Skin epidermis (tissue), 12 donors: ENCODE results near the gene CNOT10.
"Not testable (repeated sequence)": the region's sequence is repeated elsewhere in the genome, so short reads cannot be mapped to it uniquely, and the experiment has no call there.

Source experiments
- H3K27ac ChIP-seq, 21 experiments: fragments of 200-600 bp; sonication (generic) in 11 of 21; one replicate each; pipeline ENCODE4 v1.5.0; 2020; ENCODE audit warnings: mild to moderate bottlenecking in 3 of 21, inconsistent platforms in 2 of 21, moderate library complexity in 2 of 21
- H3K4me3 ChIP-seq, 7 experiments: fragments of 200-600 bp; sonication (generic) in 2 of 7; one replicate each; pipeline ENCODE4 v1.5.0; 2020; ENCODE audit warnings: inconsistent platforms in 2 of 7, mild to moderate bottlenecking in 2 of 7, moderate library complexity in 1 of 7

The CNOT10 gene

DNA sequence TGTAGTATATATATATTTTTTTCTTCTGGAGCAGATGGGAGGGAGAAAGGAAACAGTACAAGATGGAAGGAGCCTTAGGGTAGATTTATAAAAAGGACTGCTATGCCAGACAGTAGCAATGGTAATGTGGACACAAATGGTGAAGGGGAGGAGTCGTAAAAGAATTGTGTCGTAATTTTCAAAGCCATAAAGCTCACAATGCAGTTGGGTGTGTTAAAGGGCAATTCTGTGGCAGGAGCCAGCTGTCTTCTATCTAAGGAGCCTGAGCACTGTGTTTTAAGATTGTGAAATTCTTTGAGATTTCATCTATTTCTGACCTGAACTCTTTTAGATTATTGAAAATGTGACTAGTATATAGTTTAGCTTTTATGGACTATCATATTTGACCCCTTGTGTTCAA is 58.9 kb downstream of the CNOT10 start:
- Histone ChIP-seq H3K27ac (no peak overlapping the region), H3K4me3 (no peak overlapping the region)

DNA sequence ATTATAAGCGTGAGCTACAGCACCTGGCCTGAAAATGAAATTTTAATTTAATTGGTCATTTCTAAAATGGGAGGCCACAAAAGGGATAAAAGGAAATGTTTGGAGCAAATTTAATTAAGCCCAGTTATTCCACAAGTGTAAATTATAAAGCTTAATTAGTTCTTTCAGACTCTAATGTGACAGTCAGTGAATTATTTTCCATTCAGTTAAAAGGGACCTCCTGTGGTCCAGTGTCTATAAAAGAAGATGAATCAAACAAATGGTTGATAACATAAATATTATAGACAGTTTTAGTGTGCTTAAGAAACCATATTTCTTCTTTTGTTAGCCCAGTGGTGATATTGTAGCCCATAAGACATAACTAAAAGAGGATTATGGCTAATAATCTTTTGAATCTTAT is 66.4 kb downstream of the CNOT10 start:
- Histone ChIP-seq H3K4me3 (no peak overlapping the region), H3K27ac (no peak overlapping the region)

DNA sequence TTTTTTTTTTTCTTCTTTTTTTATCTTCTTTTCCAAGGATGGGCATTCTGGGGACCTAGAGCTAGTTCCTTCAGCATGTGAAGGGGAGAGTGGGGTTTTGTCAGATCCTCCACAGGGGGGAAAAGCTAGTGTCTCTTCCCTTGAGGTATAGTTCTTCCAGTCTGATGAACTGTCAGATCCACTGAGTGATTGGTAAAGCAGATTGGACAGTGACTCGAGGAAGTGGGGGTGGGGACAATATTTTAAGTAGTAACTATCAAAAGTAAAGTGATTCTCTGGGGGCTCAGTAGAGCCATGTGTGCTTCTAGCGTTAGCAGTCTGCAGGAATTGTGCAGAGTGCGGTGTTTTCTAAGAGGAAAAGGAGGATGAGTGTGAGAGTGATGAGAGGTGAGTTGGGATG is 70.8 kb downstream of the CNOT10 start:
- Histone ChIP-seq H3K4me3 (no peak overlapping the region), H3K27ac (no peak overlapping the region)

DNA sequence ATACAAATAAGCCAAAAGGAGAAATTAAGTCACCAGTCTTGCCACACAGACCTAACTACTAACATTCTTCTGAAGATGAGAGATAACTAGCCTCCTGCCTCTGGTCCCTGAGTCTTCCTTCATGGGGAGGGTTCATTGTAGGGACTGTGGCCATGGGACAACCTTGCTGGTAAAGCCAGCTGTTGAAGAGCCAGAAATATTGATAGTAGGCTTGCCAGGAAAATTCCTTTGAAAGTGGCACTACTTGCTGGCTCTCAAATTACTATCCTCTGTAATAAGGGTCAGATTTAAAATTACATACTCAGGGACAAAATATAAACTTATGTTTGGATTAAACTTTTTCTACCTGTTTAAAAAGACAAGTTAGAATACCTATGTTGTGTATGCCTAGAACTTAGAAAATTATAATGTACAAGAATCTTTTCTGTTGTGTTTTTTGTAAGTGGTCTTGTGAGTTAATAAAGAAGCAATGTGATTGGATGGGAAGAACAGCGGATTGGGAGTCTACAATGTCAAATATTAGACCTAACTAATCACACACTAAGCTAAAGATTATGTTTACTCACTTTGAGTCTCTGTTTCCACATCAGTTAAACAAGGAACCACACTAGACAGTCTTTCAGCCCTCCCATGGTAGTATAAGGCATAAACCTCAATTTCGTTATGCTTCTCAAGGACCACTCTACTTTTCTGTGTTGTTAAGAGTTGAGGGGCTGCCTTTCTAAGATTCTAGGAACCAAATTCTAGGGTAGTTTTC is 72.8 kb downstream of the CNOT10 start:
- no peak overlapping the region for H3K27ac ChIP-seq
- no peak overlapping the region for H3K4me3 ChIP-seq

DNA sequence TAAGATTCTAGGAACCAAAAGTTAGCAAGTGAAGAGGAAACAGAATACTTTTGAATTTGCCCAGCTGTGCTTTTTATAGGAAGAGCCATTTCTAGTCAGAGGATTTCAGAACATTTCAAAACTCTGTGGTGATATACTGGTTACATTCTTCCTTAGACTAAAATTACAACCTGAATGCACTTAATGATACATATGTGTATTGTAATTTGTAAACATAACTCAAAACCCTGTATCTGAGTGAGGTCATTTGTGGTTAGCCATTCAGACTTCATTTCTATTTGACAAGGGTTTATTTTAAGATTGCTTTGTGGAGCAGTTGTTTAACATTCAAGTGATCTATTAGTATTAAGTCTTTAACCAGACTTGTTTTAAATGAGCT is 73.4 kb downstream of the CNOT10 start:
- H3K27ac ChIP-seq, result no peak overlapping the region
- H3K4me3 ChIP-seq, result no peak overlapping the region

DNA sequence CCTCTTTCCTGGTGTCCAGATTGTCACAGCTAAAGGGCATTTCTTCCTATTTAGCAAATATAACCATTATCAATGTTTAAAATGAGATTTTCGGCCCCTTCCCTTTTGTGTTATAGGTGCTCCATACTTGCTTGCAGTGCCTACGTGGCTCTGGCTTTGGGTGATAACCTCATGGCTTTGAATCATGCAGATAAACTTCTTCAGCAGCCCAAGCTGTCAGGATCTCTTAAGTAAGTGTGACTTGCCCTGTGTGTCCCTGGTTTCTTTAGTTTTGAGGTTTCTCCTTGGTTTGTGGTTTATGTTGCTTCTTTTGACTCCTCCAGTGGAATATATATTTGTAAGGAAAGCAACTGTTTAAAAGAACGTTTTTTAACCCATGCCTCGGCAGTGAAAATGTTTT is 74.4 kb downstream of the CNOT10 start:
- H3K27ac ChIP-seq, result no peak overlapping the region
- H3K4me3 ChIP-seq, result no peak overlapping the region

DNA sequence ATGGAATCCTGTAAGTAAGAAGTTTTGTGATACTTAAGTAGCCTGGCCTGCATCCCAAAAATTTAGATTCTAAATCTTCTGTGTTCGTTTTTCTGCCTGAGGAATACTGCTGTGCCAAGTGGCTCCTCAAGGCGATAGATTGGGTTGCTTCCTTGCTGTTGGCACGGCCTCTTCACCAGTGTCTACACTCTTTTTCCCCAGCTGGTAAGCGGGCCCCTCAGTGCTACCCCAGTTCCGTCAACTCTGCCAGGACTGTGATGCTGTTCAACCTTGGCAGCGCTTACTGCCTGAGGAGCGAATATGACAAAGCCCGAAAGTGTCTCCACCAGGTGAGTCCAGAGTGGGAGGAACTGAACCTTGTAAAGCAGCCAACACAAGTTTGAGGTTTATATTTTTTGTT is 79.5 kb downstream of the CNOT10 start:
- Histone ChIP-seq H3K4me3 (no peak overlapping the region), H3K27ac (no peak overlapping the region)

DNA sequence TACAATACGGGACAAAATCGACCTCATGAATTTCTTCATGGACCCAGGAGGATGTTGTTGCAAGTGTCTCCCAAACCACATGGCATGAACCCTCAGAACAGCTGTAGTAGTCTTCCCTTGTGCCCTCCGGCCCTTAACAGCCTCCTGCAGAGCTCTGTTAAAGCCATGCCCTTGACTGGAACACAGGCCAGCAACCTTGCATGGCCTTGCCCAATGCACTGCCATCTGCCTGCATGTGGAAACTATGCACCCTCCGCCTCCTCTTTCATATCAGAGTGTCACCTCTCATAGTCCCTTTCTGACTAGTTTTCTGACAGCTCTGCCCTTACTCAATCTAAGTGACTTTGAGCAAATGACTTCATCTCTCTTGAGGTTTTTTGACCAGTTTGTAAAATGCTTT is 93.4 kb downstream of the CNOT10 start:
- Histone ChIP-seq H3K4me3 (no peak overlapping the region), H3K27ac (no peak overlapping the region)

DNA sequence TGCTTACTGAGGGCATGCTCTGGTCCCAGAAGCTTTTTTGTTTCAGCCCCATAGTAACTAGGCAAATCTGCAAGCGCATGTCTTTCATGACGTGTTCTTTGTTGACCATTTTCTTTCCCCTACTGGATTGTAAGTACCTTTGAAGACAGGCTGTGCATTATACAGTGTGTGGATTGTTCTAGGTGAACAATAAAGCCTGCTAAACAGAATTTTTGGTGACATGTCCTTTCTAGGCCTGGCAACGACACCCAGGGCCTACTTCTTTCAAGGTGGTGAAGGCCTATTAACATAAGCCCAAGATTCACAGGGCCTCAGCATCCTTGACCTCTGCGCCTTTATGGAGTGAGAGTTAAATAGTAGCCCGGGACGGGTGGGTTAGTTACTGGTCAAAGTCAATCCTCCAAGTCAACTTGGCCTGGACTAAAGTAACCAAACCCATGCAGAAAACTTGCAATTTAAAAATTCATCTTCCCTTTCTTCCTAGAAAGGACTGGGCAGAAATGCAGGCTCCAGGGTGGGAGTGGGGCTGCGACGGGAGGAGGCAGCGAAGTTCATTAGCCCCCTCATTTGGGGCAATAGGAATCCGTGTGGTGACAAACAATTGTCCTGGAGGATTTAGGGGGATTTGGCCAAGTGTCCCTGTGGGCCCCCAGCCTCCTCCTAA is 95.2 kb downstream of the CNOT10 start:
- peak overlapping the region in 2 of 7 experiments; percentile 48 to 50 for H3K4me3 ChIP-seq
- no peak overlapping the region for H3K27ac ChIP-seq

DNA sequence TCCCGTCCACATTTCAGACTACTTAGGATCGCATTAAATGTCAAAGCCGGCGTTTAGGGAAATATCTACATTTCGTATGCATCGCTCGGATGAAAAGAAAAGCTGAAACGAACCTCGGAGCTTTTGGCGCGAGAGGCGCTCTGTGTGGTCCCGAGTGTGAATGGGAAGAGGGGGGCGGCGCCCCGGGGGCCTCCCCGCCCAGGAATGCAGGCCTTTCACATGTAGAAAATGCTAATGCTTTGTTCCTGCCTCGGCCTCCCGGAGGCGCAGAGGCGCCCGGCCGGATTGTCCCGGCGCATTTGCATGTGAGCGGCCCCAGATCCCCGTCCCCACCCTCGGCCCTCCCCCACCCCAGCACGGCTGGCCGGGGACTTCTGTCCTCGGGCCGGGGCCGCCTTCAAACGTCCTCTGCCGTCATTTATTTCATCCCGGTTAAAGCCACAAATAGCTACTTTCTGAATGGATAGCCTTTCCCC is 95.8 kb downstream of the CNOT10 start:
- Histone ChIP-seq H3K27ac (peak overlapping the region in 2 of 21 experiments; percentile 10 to 28), H3K4me3 (peak overlapping the region; percentile 33 to 50 (median 42))

DNA sequence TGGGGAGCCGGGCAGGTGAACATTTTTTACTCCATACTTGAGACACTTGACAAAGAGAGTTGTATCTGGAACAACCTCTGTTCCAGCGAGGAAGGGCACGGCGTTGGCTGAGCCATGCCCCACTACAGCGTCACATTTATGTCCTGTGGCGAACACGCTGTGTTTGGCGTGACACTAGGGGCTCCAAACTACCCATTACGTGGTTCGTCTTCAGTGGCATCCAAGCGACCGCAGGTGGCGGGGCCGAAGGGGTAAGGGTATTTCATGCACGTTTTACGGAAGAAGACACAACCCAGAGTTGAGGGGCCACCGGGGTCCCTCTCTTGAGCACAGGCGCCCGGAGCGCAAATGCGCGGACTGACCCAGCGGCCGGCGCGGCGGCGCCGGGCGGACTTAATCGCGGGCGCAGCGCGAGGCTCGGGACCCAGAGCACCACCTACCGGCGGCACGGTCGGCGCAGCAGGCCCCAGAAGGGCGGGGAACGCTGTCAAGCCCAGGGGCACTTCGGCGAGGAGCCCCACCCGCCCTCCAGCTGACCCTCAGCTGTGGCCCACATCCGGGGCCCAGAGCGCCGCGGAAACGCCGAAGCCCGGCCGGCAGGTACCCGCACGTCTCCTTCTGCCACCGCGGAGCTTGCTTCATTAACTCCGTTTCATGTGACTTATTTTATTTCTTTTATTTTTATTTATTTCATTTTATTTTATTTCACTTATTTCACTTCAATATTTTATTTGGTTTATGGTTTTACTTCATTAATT is 96.4 kb downstream of the CNOT10 start:
- H3K4me3 ChIP-seq, result peak overlapping the region; percentile 33 to 50 (median 42)
- H3K27ac ChIP-seq, result peak overlapping the region in 2 of 21 experiments; percentile 10 to 28

DNA sequence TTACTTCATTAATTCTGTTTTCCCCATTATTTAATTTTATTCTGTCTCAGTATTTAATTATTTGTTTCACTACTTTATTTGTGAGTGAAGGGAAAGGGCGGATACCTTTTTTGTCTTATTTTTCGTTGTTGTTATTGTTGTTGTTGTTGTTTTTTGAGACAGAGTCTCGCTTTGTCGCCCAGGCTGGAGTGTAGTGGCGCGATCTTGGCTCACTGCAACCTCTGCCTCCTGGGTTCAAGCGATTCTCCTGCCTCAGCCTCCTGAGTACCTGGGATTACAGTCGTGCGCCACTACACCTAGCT is 96.9 kb downstream of the CNOT10 start:
- not testable (repeated sequence) for H3K27ac ChIP-seq, H3K4me3 ChIP-seq

DNA sequence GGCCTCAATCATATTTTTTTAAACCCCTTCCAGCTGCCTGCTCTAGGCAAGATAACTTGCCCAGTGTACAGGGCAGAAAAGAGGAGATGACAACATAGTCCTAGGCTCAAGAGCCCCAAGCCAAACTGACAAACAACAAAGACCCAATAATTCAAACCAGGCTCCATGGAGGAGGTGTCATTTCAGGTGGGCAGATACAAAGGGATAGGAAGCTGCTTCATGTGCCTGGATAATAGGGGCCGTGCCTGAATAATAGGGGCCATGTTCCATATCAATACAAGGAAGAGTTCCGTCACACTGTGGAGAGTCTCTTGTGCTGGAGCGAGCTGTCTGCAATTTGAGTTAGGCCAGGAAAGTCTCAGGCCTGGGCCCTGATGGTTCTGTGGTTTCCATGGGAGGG is 97.4 kb downstream of the CNOT10 start:
- Histone ChIP-seq H3K27ac (no peak overlapping the region), H3K4me3 (no peak overlapping the region)

DNA sequence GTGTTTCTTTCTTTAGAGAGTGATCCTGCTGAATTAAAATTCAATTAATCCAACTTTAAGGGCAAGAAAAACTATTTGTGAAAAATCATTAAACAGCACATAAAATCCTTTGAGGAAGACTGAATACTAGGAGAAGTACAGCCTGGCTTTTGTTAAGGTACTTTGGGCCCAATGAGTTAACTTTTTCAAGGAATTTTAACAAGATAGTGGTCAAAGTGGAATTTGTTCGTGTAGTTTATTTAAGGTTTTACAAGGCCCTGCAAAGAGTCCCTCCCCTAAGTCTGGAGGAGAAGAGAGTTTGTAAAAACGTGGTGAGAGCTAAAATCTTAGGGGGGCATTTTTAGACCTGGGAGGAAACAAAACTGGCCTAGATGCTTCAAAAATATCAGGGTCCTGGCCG is 106.8 kb downstream of the CNOT10 start:
- Histone ChIP-seq H3K27ac (no peak overlapping the region), H3K4me3 (no peak overlapping the region)

DNA sequence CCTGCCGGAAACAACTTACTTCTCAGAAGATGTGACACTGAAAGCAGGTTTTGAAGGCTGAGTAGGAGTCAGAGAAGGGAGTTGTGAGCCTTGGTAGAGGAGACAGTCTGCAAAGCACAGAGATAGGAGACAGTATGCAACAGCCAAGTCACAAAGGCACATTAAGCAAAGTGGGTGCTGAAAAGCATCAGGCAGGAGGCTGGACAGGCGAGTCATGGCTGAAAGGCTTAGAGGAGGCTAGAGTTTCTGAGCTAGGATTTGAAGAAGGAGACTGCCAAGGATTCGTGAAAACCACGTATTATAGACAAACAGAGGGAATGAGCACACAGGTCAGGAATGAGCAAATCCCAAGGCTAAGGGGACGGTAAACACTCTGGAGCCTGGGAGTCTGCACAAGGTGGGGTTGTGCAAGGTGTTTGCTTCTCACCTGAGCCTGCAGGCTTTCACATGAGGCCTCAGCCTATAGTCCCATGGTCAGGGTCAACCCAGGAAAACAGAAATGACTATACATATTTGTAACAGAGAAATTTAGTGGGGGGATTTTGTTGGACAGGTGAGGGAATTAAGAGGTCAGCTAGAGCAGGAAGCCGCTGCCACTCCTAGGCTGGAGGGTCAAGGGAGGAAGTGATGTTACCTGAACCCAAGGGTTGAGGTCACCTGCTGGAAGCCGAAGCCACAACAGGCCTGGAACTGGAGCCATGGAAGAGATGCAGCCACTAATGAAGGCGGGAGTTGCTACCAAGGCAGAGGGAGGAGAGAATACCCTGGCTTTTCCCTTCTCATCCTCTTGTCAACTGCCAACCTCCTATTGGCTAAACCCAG is 109.7 kb downstream of the CNOT10 start:
- Histone ChIP-seq H3K27ac (no peak overlapping the region), H3K4me3 (no peak overlapping the region)

DNA sequence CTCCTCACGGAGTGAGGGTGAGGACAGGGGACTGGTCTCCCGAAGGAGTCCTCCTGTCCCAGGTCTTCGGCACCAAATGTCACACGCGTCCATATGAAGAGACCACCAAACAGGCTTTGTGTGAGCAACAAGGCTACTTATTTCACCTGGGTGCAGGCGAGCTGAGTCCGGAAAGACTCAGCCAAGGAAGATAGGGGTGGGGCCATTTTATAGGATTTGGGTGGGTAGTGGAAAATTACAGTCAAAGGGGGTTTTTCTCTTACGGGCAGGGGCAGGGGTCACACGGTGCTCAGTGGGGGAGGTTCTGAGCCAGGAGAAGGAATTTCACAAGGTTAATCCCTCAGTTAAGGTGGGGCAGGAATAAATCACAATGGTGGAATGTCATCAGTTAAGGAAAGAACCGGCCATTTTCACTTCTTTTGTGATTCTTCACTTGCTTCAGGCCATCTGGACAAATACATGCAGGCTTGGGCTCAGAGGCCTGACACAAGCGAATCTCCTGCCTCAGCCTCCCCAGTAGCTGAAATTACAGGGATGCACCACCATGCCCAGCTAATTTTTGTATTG is 111.5 kb downstream of the CNOT10 start:
- not testable (repeated sequence) for H3K4me3 ChIP-seq, H3K27ac ChIP-seq

DNA sequence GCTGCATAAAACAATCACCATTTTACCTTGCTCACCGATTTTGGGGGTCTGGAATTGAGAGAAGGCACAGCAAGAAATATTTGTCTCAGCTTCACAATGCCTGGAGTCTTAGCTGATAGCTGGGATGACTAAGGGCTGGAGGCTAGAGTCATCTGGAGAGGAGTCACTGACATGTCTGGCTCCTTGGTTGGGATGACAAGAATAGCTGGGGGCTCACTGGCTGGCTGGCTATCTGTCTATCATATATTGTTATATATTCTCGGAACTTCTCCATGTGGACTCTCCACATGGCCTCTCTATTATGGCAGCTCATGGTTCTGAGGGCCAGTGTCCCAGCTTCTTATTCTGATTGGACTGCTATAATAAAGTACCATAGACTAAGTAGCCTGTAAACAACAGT is 112.8 kb downstream of the CNOT10 start:
- Histone ChIP-seq H3K4me3 (no peak overlapping the region), H3K27ac (no peak overlapping the region)

DNA sequence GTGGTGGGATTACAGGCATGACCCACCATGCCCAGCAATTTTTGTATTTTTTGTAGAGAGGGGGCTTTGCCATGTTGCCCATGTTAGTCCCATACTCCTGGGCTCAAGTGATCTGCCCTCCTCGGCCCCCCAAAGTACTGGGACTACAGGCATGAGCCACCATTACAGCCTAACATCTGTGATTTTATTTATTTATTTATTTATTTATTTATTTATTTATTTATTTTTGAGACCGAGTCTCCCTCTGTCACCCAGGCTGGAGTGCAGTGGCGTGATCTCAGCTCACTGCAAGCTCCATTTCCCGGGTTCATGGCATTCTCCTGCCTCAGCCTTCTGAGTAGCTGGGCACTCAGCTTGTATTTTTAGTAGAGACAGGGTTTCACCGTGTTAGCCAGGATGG is 116.5 kb downstream of the CNOT10 start:
- not testable (repeated sequence) for H3K27ac ChIP-seq, H3K4me3 ChIP-seq

DNA sequence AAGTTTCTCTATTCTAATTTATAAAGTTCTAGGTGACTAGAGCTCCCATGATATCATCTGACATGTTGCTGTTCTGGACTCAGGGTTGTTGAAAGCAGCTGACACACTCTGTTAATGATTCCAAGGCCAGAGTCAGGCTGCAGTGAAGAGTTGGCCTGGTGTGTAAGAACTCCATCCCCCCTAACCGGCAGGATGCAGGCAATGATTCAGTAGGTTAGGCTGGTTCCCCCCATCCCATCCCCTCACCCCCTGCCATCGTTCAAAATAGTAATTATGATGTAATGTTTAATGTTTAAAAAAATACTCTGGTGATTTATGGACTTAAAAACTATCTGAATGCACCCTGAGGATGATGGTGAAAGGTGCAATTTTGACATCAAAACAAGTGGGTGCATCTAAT is 128.2 kb downstream of the CNOT10 start:
- no peak overlapping the region for H3K27ac ChIP-seq
- no peak overlapping the region for H3K4me3 ChIP-seq

DNA sequence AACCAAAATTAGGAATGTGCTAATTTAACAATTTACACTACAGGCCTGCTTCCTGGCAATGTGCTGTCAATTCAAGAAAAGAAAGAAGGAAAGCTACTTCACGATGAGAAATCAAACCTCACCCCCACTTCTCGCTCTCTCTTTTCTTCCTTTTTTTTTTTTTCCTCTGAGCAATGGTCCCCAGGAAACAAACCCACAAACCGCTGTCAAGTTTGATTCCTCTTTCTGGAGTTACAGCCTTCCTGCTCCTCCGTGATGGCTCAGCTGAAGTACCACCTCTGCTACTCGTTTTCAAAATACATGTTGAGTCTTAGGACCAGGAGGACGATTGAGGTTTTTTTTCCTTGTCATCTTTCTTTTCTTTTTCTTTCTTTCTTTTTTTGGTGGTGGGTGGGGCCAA is 129.4 kb downstream of the CNOT10 start:
- Histone ChIP-seq H3K4me3 (no peak overlapping the region), H3K27ac (no peak overlapping the region)
